HCT116 (cell line): ENCODE results near the gene CDH13. TPM values are rescaled to one million over a fixed set of nuclear protein-coding genes. Genes with fewer than 3 reads are reported as not detected.

Experiments used
- ATAC-seq: fragments of 200-7000 bp; cut with Tn5 transposase; 2 replicates; pipeline ENCODE4 v1.9.1; 2020; ENCODE audit warnings: mild to moderate bottlenecking, moderate library complexity
- BruUV-seq: library from RNA; stranded (reverse); fragments of 400-500 nt; replicated peaks from 2 replicates; lab custom pipeline; 2021; lab: Mats Ljungman, UMichigan
- CTCF ChIA-PET: fragments of 300-600 bp; sonication (Branson Sonifier 250); formaldehyde crosslinking; loops from one replicate; lab custom pipeline; 2021; ENCODE audit warnings: antibody characterized with exemption; lab: Charles Lee
- POLR2A ChIA-PET: fragments of 300-600, 350-600 bp; sonication (Branson Sonifier 250); formaldehyde crosslinking; loops from one replicate; lab custom pipeline; 2021; ENCODE audit warnings: antibody characterized with exemption; lab: Charles Lee
- RAD21 ChIA-PET, 2 experiments: fragments of 300-600 bp; sonication (Branson Sonifier 250); formaldehyde crosslinking; loops; one replicate each; lab custom pipeline; 2023; ENCODE audit warnings: low total read pairs in 2 of 2; ENCODE audit not compliant: uncharacterized antibody in 2 of 2, unreplicated experiment in 2 of 2, low non-redundant PET in 1 of 2; lab: Charles Lee
- DNase-seq: peaks from one replicate; pipeline ENCODE4 v3.0.0-alpha.2; 2010; ENCODE audit warnings: low read depth, low spot score
- H2AFZ ChIP-seq: fragments of 200-600 bp; shearing (Covaris generic), sonication (generic); 2 replicates; pipeline ENCODE4 v1.6.1; 2017; ENCODE audit warnings: low read depth, mixed run types, mixed read lengths, antibody characterized with exemption, low read length; ENCODE audit not compliant: poor library complexity, severe bottlenecking
- H3K27ac ChIP-seq: 2 replicates; pipeline ENCODE4 v1.5.1; 2012; ENCODE audit warnings: low read depth, low read length
- H3K27me3 ChIP-seq: fragments of 200-600 bp; sonication (generic); 2 replicates; pipeline ENCODE4 v1.6.1; 2016; ENCODE audit warnings: mixed run types, low read length, mixed read lengths; ENCODE audit not compliant: insufficient read depth
- H3K36me3 ChIP-seq, 2 experiments: fragments of 200-500 bp in 1 of 2; fragments of 200-600 bp in 1 of 2; sonication (Bioruptor generic) in 1 of 2; sonication (generic) in 1 of 2; 2 replicates each; pipeline versions ENCODE4 v1.5.1 to v1.6.1; 2014 to 2016; ENCODE audit warnings: low read length in 2 of 2, inconsistent platforms in 1 of 2, mixed read lengths in 1 of 2, mixed run types in 1 of 2; ENCODE audit not compliant: insufficient read depth in 2 of 2, control insufficient read depth in 1 of 2
- H3K4me1 ChIP-seq, 2 experiments: fragments of 200-600 bp in 1 of 2; sonication (generic) in 1 of 2; 2 replicates each; pipeline versions ENCODE4 v1.5.1 to v1.6.1; 2012 to 2017; ENCODE audit warnings: low read length in 2 of 2, inconsistent platforms in 1 of 2, mild to moderate bottlenecking in 1 of 2, mixed read lengths in 1 of 2, mixed run types in 1 of 2, moderate library complexity in 1 of 2; ENCODE audit not compliant: insufficient read depth in 2 of 2, control insufficient read depth in 1 of 2
- H3K4me2 ChIP-seq: fragments of 200-600 bp; sonication (generic); 2 replicates; pipeline ENCODE4 v1.6.1; 2017; ENCODE audit warnings: mixed run types, low read length, mixed read lengths
- H3K4me3 ChIP-seq, 2 experiments: fragments of 200-600 bp in 1 of 2; sonication (generic) in 1 of 2; replicated peaks in 1 of 2; 2 replicates each; pipeline ENCODE4 v1.5.1; 2011 to 2016; ENCODE audit warnings: low read length in 2 of 2, control low read depth in 1 of 2, low read depth in 1 of 2, mild to moderate bottlenecking in 1 of 2, mixed read lengths in 1 of 2, mixed run types in 1 of 2
- H3K79me2 ChIP-seq: fragments of 200-600 bp; sonication (generic); 2 replicates; pipeline ENCODE4 v1.6.1; 2017; ENCODE audit warnings: mild to moderate bottlenecking, mixed run types, low read length, moderate library complexity, mixed read lengths; ENCODE audit not compliant: insufficient read depth
- H3K9ac ChIP-seq: fragments of 200-600 bp; sonication (generic); 2 replicates; pipeline ENCODE4 v1.6.1; 2016; ENCODE audit warnings: low read length, mixed read lengths
- H3K9me2 ChIP-seq: fragments of 200-600 bp; sonication (generic), shearing (Covaris generic); 2 replicates; pipeline ENCODE4 v1.6.1; 2017; ENCODE audit warnings: mixed run types, mild to moderate bottlenecking, moderate library complexity; ENCODE audit not compliant: insufficient read depth
- H3K9me3 ChIP-seq, 2 experiments: fragments of 200-500 bp in 1 of 2; fragments of 200-600 bp in 1 of 2; sonication (Bioruptor generic) in 1 of 2; sonication (generic) in 1 of 2; 2 replicates each; pipeline ENCODE4 v1.6.1; 2014 to 2017; ENCODE audit warnings: low read length in 2 of 2, mixed read lengths in 2 of 2, inconsistent platforms in 1 of 2, low read depth in 1 of 2, mild to moderate bottlenecking in 1 of 2, mixed run types in 1 of 2, moderate library complexity in 1 of 2; ENCODE audit not compliant: control insufficient read depth in 1 of 2, insufficient read depth in 1 of 2
- H4K20me1 ChIP-seq: fragments of 200-600 bp; sonication (generic), shearing (Covaris generic); 2 replicates; pipeline ENCODE4 v1.6.1; 2017; ENCODE audit warnings: mixed run types, mild to moderate bottlenecking, moderate library complexity; ENCODE audit not compliant: insufficient read depth
- ATF3 ChIP-seq: IDR thresholded peaks from 2 replicates; pipeline ENCODE4 v1.6.1; 2012
- CBX3 ChIP-seq: IDR thresholded peaks from 2 replicates; pipeline ENCODE4 v1.6.1; 2012; ENCODE audit warnings: low read depth
- CEBPB ChIP-seq: IDR thresholded peaks from 2 replicates; pipeline ENCODE4 v1.6.1; 2012; ENCODE audit warnings: low read depth
- CTCF ChIP-seq, 3 experiments: fragments of 200-600 bp in 1 of 3; sonication (generic) in 1 of 3; IDR thresholded peaks in 2 of 3; conservative IDR thresholded peaks in 1 of 3; 2 replicates each; pipeline ENCODE4 v1.5.1; 2012 to 2017; ENCODE audit warnings: low read depth in 2 of 3, low read length in 2 of 3, antibody characterized with exemption in 1 of 3, borderline replicate concordance in 1 of 3, control low read depth in 1 of 3, mild to moderate bottlenecking in 1 of 3, mixed read lengths in 1 of 3, mixed run types in 1 of 3, moderate library complexity in 1 of 3; ENCODE audit not compliant: insufficient read depth in 1 of 3
- EGR1 ChIP-seq: IDR thresholded peaks from 2 replicates; pipeline ENCODE4 v1.6.1; 2012; ENCODE audit warnings: low read depth
- ELF1 ChIP-seq: IDR thresholded peaks from 2 replicates; pipeline ENCODE4 v1.6.1; 2012; ENCODE audit warnings: low read depth, borderline replicate concordance
- EZH2phosphoT487 ChIP-seq: fragments of 200-600 bp; IDR thresholded peaks from 2 replicates; pipeline ENCODE4 v1.6.1; 2018; ENCODE audit warnings: antibody characterized with exemption, borderline replicate concordance
- FOSL1 ChIP-seq: IDR thresholded peaks from 2 replicates; pipeline ENCODE4 v1.6.1; 2012; ENCODE audit warnings: low read depth
- JUND ChIP-seq: IDR thresholded peaks from 2 replicates; pipeline ENCODE4 v1.6.1; 2012
- MAX ChIP-seq: IDR thresholded peaks from 2 replicates; pipeline ENCODE4 v1.6.1; 2012
- POLR2A ChIP-seq: IDR thresholded peaks from 2 replicates; pipeline ENCODE4 v1.7.0; 2011; ENCODE audit warnings: borderline replicate concordance; ENCODE audit not compliant: insufficient read depth, insufficient read length; ENCODE audit errors: extremely low read depth
- POLR2AphosphoS5 ChIP-seq: IDR thresholded peaks from 2 replicates; pipeline ENCODE4 v1.6.1; 2011; ENCODE audit warnings: mild to moderate bottlenecking, low read depth, low read length, moderate library complexity
- REST ChIP-seq: IDR thresholded peaks from 2 replicates; pipeline ENCODE4 v1.6.1; 2012; ENCODE audit warnings: low read depth
- SP1 ChIP-seq: IDR thresholded peaks from 2 replicates; pipeline ENCODE4 v1.6.1; 2012; ENCODE audit warnings: low read depth
- SRF ChIP-seq: IDR thresholded peaks from 2 replicates; pipeline ENCODE4 v1.6.1; 2012; ENCODE audit warnings: low read depth
- TCF7L2 ChIP-seq: IDR thresholded peaks from 2 replicates; pipeline ENCODE4 v1.7.0; 2011; ENCODE audit warnings: borderline replicate concordance, inconsistent platforms; ENCODE audit not compliant: insufficient read depth, insufficient read length; ENCODE audit errors: extremely low read depth
- ZBTB33 ChIP-seq: IDR thresholded peaks from 2 replicates; pipeline ENCODE4 v1.6.1; 2011; ENCODE audit warnings: mild to moderate bottlenecking, low read length, moderate library complexity; ENCODE audit not compliant: insufficient replicate concordance; ENCODE audit errors: extremely low read depth
- ZFX ChIP-seq: fragments of 450-650 bp; IDR thresholded peaks from 2 replicates; pipeline ENCODE4 v1.6.1; 2017
- ZNF274 ChIP-seq: fragments of 200-500 bp; sonication (Bioruptor generic); IDR thresholded peaks from 2 replicates; pipeline ENCODE4 v1.6.1; 2014; ENCODE audit warnings: mild to moderate bottlenecking, low read depth, low read length, inconsistent platforms
- intact Hi-C: fragments of 100-400 bp; cut with micrococcal nuclease; formaldehyde crosslinking; loops from 2 replicates; pipeline ENCODE4 v1.10.0; 2022
- total RNA-seq: library from RNA; stranded (reverse); gene quantifications from one replicate; pipeline ENCODE4 v1.2.1, GENCODE V29; 2021; ENCODE audit not compliant: unreplicated experiment

Gene CDH13
- total RNA-seq, 1 experiment from 2014 or later, result not detected

GRCh38 chr16:83355570-83356218, 728.9 kb downstream of the CDH13 start:
- Histone ChIP-seq H3K27me3 (0 out of 2 replicates have a peak, but pooled peaks cover 3% of the 10 kb centered on the region), H3K9me3 (peaks cover 0 to 9% of the 10 kb centered on the region in 2 experiments; a peak in 1 of 4 replicates), H4K20me1 (no peaks in the 10 kb centered on the region), H3K9ac (no peak overlapping the region), H3K79me2 (no peaks in the 10 kb centered on the region), H3K36me3 (no peaks in the 10 kb centered on the region), H3K27ac (no peak overlapping the region), H3K9me2 (no peaks in the 10 kb centered on the region), H3K4me2 (no peak overlapping the region), H3K4me3 (no peak overlapping the region), H2AFZ (no peak overlapping the region), H3K4me1 (no peaks in the 10 kb centered on the region)
- ChIA-PET RAD21 (no interaction called here), CTCF (interaction anchor here (1.2 kb wide), 1 partner anchor 12 kb away, joined by 3 read pairs; no protein-coding TSS in a partner anchor), POLR2A (no interaction called here)
- ATAC-seq (no peak), DNase-seq (no peak)
- intact Hi-C loops, result no loop called here
- TF ChIP-seq EZH2phosphoT487 (no peak), FOSL1 (no peak), ATF3 (no peak), ZNF274 (no peak), REST (no peak), CEBPB (no peak), MAX (no peak), CBX3 (no peak), SP1 (no peak), EGR1 (no peak), CTCF (IDR thresholded peaks at IDR 0.05 in 2 of 3, conservative IDR thresholded peaks at IDR 0.05 in 1 of 3; ENCODE audit: borderline replicate concordance in 1 of 3, insufficient read depth in 1 of 3, low read depth in 2 of 3, low read length in 2 of 3) (no peak), SRF (no peak), ELF1 (no peak), TCF7L2 (no peak), POLR2AphosphoS5 (no peak), JUND (no peak), ZFX (no peak), POLR2A (no peak), ZBTB33 (no peak)
- no TSS peak for BruUV-seq
